IMR-90 (cell line): Measurements from ENCODE around the gene CNOT10. TPM values are rescaled to one million over a fixed set of nuclear protein-coding genes. Genes with fewer than 3 reads are reported as not detected.
A peak's percentile ranks its signal among the peaks of the same experiment; 100 is the strongest.

Source experiments
- ATAC-seq: fragments of 200-7000 bp; cut with Tn5 transposase; 2 replicates; pipeline ENCODE4 v1.9.1; 2020; ENCODE audit warnings: low read depth, mild to moderate bottlenecking, moderate library complexity
- BruUV-seq: library from RNA; stranded (reverse); fragments of 400-500 nt; replicated peaks from 2 replicates; lab custom pipeline; 2021; lab: Mats Ljungman, UMichigan
- CTCF ChIA-PET: fragments of 300-600 bp; formaldehyde crosslinking; extraction: SDS; loops from one replicate; lab custom pipeline; 2021; ENCODE audit warnings: antibody characterized with exemption; lab: Yijun Ruan, JAX
- POLR2A ChIA-PET: fragments of 300-600 bp; sonication (Branson Sonifier 250); formaldehyde crosslinking; loops from one replicate; lab custom pipeline; 2022; ENCODE audit warnings: antibody characterized with exemption; ENCODE audit not compliant: unreplicated experiment; lab: Charles Lee
- DNase-seq: peaks from one replicate; pipeline ENCODE4 v3.0.0; 2013
- H2AFZ ChIP-seq: replicated peaks from 2 replicates; pipeline ENCODE3; 2013; ENCODE audit warnings: low read length, mild to moderate bottlenecking; ENCODE audit not compliant: poor library complexity
- H2AK5ac ChIP-seq: 2 replicates; pipeline ENCODE4 v1.6.1; 2013; ENCODE audit warnings: low read depth, low read length, inconsistent platforms
- H2AK9ac ChIP-seq: replicated peaks from 2 replicates; pipeline ENCODE3; 2013; ENCODE audit warnings: mild to moderate bottlenecking, low read depth, low read length, moderate library complexity; ENCODE audit not compliant: poor library complexity
- H2BK120ac ChIP-seq: 2 replicates; pipeline ENCODE4 v1.6.1; 2013; ENCODE audit warnings: low read depth, low read length, inconsistent platforms
- H2BK15ac ChIP-seq: 3 replicates; pipeline ENCODE4 v1.6.1; 2013; ENCODE audit warnings: low read depth, low read length, inconsistent platforms
- H2BK20ac ChIP-seq: 2 replicates; pipeline ENCODE4 v1.6.1; 2013; ENCODE audit warnings: low read depth, mild to moderate bottlenecking, inconsistent platforms, low read length, moderate library complexity
- H2BK5ac ChIP-seq: 2 replicates; pipeline ENCODE4 v1.6.1; 2013; ENCODE audit warnings: mild to moderate bottlenecking, low read depth, low read length, inconsistent platforms; ENCODE audit not compliant: poor library complexity, severe bottlenecking
- H3K14ac ChIP-seq: replicated peaks from 2 replicates; pipeline ENCODE4 v1.6.1; 2013; ENCODE audit warnings: low read depth, low read length, inconsistent platforms
- H3K18ac ChIP-seq: 2 replicates; pipeline ENCODE4 v1.6.1; 2013; ENCODE audit warnings: low read depth, low read length, control low read depth
- H3K23ac ChIP-seq: 2 replicates; pipeline ENCODE4 v1.6.1; 2013; ENCODE audit warnings: low read depth, low read length, inconsistent platforms
- H3K27ac ChIP-seq: 2 replicates; pipeline ENCODE4 v1.5.1; 2013; ENCODE audit warnings: mild to moderate bottlenecking, control low read depth, low read length; ENCODE audit not compliant: insufficient read depth
- H3K27me3 ChIP-seq: 2 replicates; pipeline ENCODE4 v1.6.1; 2013; ENCODE audit warnings: low read length; ENCODE audit not compliant: control insufficient read depth, insufficient read depth
- H3K36me3 ChIP-seq: 2 replicates; pipeline ENCODE4 v1.6.1; 2013; ENCODE audit warnings: low read length, mixed read lengths; ENCODE audit not compliant: control insufficient read depth, insufficient read depth
- H3K4ac ChIP-seq: 2 replicates; pipeline ENCODE4 v1.6.1; 2013; ENCODE audit warnings: low read depth, low read length, inconsistent platforms
- H3K4me1 ChIP-seq: 2 replicates; pipeline ENCODE4 v1.6.1; 2013; ENCODE audit warnings: low read length, mixed read lengths; ENCODE audit not compliant: control insufficient read depth, insufficient read depth
- H3K4me2 ChIP-seq: 2 replicates; pipeline ENCODE4 v1.6.1; 2013; ENCODE audit warnings: low read depth, mild to moderate bottlenecking, control low read depth, low read length, moderate library complexity
- H3K4me3 ChIP-seq: 2 replicates; pipeline ENCODE4 v1.5.1; 2013; ENCODE audit warnings: low read depth, mild to moderate bottlenecking, control low read depth, low read length, moderate library complexity; ENCODE audit not compliant: insufficient read depth
- H3K56ac ChIP-seq: 2 replicates; pipeline ENCODE4 v1.6.1; 2013; ENCODE audit warnings: low read length, inconsistent platforms; ENCODE audit not compliant: insufficient read depth; ENCODE audit errors: extremely low read depth
- H3K79me1 ChIP-seq, 2 experiments: 2 replicates each; pipeline ENCODE4 v1.6.1; 2013; ENCODE audit warnings: low read length in 2 of 2, inconsistent platforms in 1 of 2, low read depth in 1 of 2
- H3K9ac ChIP-seq: 2 replicates; pipeline ENCODE4 v1.6.1; 2013; ENCODE audit warnings: low read depth, low read length, control low read depth
- H3K9me1 ChIP-seq: 2 replicates; pipeline ENCODE4 v1.6.1; 2013; ENCODE audit warnings: low read length, inconsistent platforms; ENCODE audit not compliant: insufficient read depth
- H3K9me3 ChIP-seq: 2 replicates; pipeline ENCODE4 v1.6.1; 2013; ENCODE audit warnings: low read length; ENCODE audit not compliant: control insufficient read depth, insufficient read depth
- H4K20me1 ChIP-seq: 2 replicates; pipeline ENCODE4 v1.6.1; 2013; ENCODE audit warnings: low read length, inconsistent platforms; ENCODE audit not compliant: insufficient read depth
- H4K5ac ChIP-seq: 2 replicates; pipeline ENCODE4 v1.6.1; 2013; ENCODE audit warnings: mild to moderate bottlenecking, low read depth, low read length, control low read depth
- H4K8ac ChIP-seq, 2 experiments: 2 replicates each; pipeline ENCODE4 v1.6.1; 2013; ENCODE audit warnings: low read depth in 2 of 2, low read length in 2 of 2, control low read depth in 1 of 2, inconsistent platforms in 1 of 2
- H4K91ac ChIP-seq: 2 replicates; pipeline ENCODE4 v1.6.1; 2013; ENCODE audit warnings: low read depth, low read length, inconsistent platforms; ENCODE audit not compliant: insufficient read depth
- CEBPB ChIP-seq: IDR thresholded peaks from 2 replicates; pipeline ENCODE4 v1.6.1; 2012; ENCODE audit warnings: low read depth, low read length, improper control_type of control experiment
- MAZ ChIP-seq: IDR thresholded peaks from 2 replicates; pipeline ENCODE4 v1.6.1; 2012; ENCODE audit warnings: low read depth, mild to moderate bottlenecking, low read length, improper control_type of control experiment, moderate library complexity, borderline replicate concordance
- MXI1 ChIP-seq: IDR thresholded peaks from 2 replicates; pipeline ENCODE4 v1.6.1; 2012; ENCODE audit warnings: low read depth, mild to moderate bottlenecking, low read length, moderate library complexity, borderline replicate concordance
- RAD21 ChIP-seq: IDR thresholded peaks from 2 replicates; pipeline ENCODE4 v1.6.1; 2012; ENCODE audit warnings: low read length, improper control_type of control experiment
- RFX5 ChIP-seq: IDR thresholded peaks from 2 replicates; pipeline ENCODE4 v1.8.0; 2012; ENCODE audit warnings: low read depth, mild to moderate bottlenecking, low read length, moderate library complexity
- SMC3 ChIP-seq: fragments of 150-350 bp; IDR thresholded peaks from 2 replicates; pipeline ENCODE4 v1.6.1; 2016; ENCODE audit warnings: low read depth, mild to moderate bottlenecking, antibody characterized with exemption, low read length, moderate library complexity
- WGBS, 2 experiments: methylation state at CpG; one replicate each; pipeline versions ENCODE4 v1.1.5 to v1.1.7; 2013; ENCODE audit warnings: missing lambda C conversion rate in 2 of 2; ENCODE audit not compliant: insufficient read length in 1 of 2; ENCODE audit errors: extremely low coverage in 2 of 2; 5-methylcytosine and 5-hydroxymethylcytosine counted together
- dilution Hi-C: fragments of 300-500 bp; cut with HindIII; formaldehyde crosslinking; loops from one replicate; pipeline ENCODE4 v1.14.3; 2018; ENCODE audit warnings: low sequenced_read_pairs; ENCODE audit not compliant: unreplicated experiment
- in situ Hi-C: fragments of 300-500 bp; cut with MboI; formaldehyde crosslinking; loops from 3 replicates; pipeline ENCODE4 v1.14.3; 2019; ENCODE audit warnings: low sequenced_read_pairs, inconsistent platforms, mixed read lengths
- intact Hi-C: fragments of 100-400 bp; cut with micrococcal nuclease; formaldehyde crosslinking; loops from 2 replicates; pipeline ENCODE4 v1.10.0; 2022
- polyA plus RNA-seq, 3 experiments: library from polyadenylated mRNA; depleted of rRNA; stranded (reverse); fragments of >200 nt; gene quantifications; 2 replicates each; pipeline ENCODE4 v1.2.3, GENCODE V29; 2012; ENCODE audit warnings: low replicate concordance in 1 of 3
- total RNA-seq: library from RNA; depleted of rRNA; stranded (reverse); fragments of >200 nt; gene quantifications from 2 replicates; pipeline ENCODE4 v1.2.3, GENCODE V29; 2012

The CNOT10 gene
- total and polyA plus RNA-seq, 2 of the 4 experiments (the other 2 are of a cell fraction): 15.8 to 20.4 TPM

DNA sequence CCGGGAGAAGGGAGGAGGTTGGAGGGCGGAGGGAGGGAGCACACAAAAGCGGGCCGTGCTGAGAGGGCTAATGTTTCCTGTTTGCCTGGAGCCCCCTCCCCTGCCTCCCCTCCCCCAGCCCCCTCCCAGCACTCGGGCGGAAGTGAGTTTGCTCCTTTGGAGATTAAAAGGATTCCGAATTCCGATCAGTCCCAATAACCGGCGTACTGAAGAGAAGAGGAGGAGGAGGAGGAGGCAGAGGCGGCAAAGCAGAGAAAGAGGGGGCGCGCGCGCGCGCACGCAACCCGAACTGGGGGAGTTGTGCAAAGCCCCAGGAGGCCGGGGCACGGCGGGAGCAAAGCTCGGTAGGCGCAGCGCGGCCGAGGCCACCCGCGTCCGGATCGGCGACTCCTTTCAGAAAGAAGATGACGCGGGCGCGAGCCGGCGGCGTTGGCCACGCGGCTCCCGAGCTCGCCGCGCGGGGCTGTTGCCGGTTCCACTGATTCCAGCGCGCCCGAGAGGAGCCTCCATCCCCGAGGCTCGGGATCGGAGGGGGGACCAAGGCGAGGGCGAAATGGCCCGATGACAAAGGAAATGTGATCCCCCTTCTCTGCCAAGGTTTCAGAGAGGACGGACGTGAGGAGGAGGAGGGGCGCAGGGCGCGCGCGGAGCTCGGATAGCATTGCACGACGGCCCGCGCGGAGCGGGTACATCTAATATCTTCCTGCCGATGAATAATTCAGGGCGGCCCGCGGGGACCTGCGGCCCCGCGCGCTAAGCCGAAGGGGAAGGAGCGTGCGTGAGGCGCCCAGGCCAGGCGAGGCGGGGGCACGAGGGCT, 131.7 kb downstream of the CNOT10 start:
- 0 out of 2 replicates have a peak, but pooled peaks have one; percentile 29 for ATAC-seq

More for the DNA sequence above, 131.7 kb downstream of the CNOT10 start:
- peak overlapping the region; percentile 78 for H2AFZ ChIP-seq
- no peak overlapping the region for H2AK9ac ChIP-seq
- H3K23ac ChIP-seq: no peak overlapping the region
- H4K91ac ChIP-seq: no peak overlapping the region
- H3K4me2 ChIP-seq: peak overlapping the region; percentile 94
- H3K9me1 ChIP-seq: no peaks in the 10 kb centered on the region
- CTCF ChIA-PET: no interaction called here
- H3K27me3 ChIP-seq: peaks cover 71% of the 10 kb centered on the region
- H3K79me1 ChIP-seq: no peaks in the 10 kb centered on the region
- no peak for DNase-seq
- H3K4me3 ChIP-seq: peak overlapping the region; percentile 38
- intact Hi-C loops: loop anchor here (10.0 kb wide), 2 partner anchors 118 to 1738 kb away; no protein-coding TSS in a partner anchor
- H4K20me1 ChIP-seq: no peaks in the 10 kb centered on the region
- no peak overlapping the region for H3K18ac ChIP-seq
- H2BK5ac ChIP-seq: no peak overlapping the region
- no peak overlapping the region for H4K8ac ChIP-seq
- in situ Hi-C loops: no loop called here
- H3K9me3 ChIP-seq: peaks cover 20% of the 10 kb centered on the region
- dilution Hi-C loops: no loop called here
- WGBS, 2 experiments: 2% methylated on average over 45 of the region's 85 CpGs; no CpG with 5 or more reads in 1 of the 2 experiments
- no peak overlapping the region for H2AK5ac ChIP-seq
- H3K27ac ChIP-seq: no peak overlapping the region
- H3K9ac ChIP-seq: no peak overlapping the region
- H3K36me3 ChIP-seq: no peaks in the 10 kb centered on the region
- no peak overlapping the region for H2BK15ac ChIP-seq
- H2BK20ac ChIP-seq: no peak overlapping the region
- no peak overlapping the region for H3K4ac ChIP-seq
- POLR2A ChIA-PET: no interaction called here
- H3K4me1 ChIP-seq: peaks cover 3% of the 10 kb centered on the region; the same call in 1 of the 2 replicates
- no peak overlapping the region for H3K14ac ChIP-seq
- TF ChIP-seq MAZ (no peak), MXI1 (no peak), RFX5 (no peak), CEBPB (no peak), RAD21 (no peak), SMC3 (no peak)
- H4K5ac ChIP-seq: no peak overlapping the region
- H3K56ac ChIP-seq: no peak overlapping the region
- no TSS peak for BruUV-seq
- H2BK120ac ChIP-seq: no peak overlapping the region
